COLO668 (cell line): ENCODE results near the gene PSTPIP1.

Experiments
- DNase-seq: peaks from one replicate; lab custom pipeline; 2025; ENCODE audit not compliant: unreplicated experiment; lab: John Stamatoyannopoulos, UW

The PSTPIP1 gene

DNA sequence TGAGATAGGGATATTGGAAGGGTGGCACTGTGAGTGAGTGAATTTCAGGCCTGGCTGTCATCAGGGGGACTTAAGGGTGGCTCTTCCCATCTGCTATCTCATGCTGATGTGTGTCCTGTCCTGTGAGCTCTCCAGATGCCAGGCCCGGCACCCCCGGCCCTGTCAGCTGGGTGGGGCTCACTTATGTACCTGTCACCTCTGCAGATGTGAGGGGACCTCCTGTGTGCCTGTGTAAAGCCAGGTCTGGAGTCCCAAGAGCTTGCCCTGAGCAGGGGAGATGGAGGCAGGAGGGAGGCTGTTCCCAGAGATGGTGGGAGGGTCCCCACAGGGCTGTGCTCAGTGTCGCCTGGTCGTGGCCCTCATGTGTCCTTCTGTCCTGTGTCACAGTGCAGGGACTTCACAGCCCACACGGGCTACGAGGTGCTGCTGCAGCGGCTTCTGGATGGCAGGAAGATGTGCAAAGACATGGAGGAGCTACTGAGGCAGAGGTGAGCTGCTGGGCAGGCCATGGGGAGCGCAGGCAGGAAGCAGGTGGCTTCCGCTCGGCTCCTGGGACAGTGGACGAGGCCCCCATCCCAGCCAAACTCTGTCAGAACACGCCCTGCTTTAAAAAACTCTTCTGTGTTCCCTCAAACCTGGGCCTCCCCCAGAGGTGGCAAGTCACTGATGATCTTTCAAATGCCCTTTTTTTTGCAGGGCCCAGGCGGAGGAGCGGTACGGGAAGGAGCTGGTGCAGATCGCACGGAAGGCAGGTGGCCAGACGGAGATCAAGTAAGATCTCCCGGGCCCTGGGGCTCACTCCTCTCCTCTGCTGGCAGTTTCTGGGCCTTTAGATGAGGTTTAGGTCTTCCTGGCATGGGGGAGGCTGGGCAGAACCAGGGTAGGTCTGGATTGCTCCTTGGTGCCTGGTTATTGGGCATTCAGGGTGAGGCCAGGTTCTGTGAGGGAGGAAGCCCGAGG lies 23.1 kb downstream of the PSTPIP1 start:
- no peak for DNase-seq

GRCh38 chr15:77018796-77019505 lies 24.0 kb downstream of the PSTPIP1 start:
- DNase-seq, result no peak

GRCh38 chr15:77019521-77020331 lies 24.8 kb downstream of the PSTPIP1 start:
- no peak for DNase-seq

GRCh38 chr15:77020348-77021087 lies 25.6 kb downstream of the PSTPIP1 start:
- no peak for DNase-seq

DNA sequence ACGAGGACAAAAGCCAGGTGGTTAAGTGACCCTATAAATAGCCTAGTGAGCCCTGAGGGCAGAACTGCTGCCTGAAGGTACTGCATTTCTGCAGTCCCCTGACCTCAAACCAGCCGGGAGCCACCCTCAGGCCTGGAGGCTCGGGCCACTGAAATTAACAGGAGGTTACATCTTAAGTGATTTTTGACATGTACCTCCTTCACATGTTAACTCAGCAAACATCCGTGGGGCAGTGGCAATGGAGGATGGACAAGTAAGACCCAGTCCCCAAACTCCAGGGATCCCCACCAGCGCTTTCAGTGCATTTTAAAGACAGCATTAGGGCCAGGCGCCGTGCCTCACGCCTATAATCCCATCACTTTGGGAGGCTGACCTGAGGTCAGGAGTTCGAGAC lies 26.2 kb downstream of the PSTPIP1 start:
- DNase-seq, result peak; percentile 26

- no peak for DNase-seq
These were observed 27.0 kb downstream of the PSTPIP1 start for GRCh38 chr15:77021803-77022381.

GRCh38 chr15:77022646-77023575 lies 28.0 kb downstream of the PSTPIP1 start:
- no peak for DNase-seq

DNA sequence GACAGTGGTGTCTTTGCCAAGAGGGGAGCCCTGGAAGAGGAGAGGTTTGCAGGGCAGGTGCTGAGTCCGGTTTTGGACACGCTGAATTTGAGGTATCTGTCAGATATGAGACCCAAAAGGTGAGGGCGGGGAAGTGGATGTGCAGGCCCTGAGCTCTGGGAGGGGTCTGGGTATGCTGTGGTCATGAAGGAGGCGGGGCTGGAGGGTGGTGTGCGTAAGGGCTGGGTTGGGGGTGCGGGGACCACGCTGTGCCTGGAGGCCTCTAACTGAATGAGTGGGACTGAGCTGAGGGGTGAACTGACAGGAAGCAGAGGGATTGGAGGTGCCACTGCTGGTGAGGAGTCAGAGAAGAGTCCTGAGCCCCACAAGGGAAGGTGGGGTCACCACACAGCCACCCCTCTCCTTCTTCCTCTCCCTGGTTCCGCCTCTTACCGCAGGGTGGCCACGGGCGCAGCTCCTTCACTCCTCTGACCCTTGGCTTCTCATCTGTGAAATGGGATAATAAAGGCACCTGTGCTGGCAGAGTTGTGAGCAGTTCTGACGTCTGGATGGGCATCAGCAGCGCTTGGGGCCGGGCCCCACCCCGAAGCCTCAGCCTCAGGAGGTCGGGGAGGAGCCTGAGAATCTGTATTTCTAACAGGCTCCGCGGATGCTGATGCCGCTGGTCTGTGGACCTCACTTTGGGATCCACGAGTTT lies 28.8 kb downstream of the PSTPIP1 start:
- no peak for DNase-seq

GRCh38 chr15:77024273-77025082 lies 29.6 kb downstream of the PSTPIP1 start:
- peak; percentile 50 for DNase-seq

DNA sequence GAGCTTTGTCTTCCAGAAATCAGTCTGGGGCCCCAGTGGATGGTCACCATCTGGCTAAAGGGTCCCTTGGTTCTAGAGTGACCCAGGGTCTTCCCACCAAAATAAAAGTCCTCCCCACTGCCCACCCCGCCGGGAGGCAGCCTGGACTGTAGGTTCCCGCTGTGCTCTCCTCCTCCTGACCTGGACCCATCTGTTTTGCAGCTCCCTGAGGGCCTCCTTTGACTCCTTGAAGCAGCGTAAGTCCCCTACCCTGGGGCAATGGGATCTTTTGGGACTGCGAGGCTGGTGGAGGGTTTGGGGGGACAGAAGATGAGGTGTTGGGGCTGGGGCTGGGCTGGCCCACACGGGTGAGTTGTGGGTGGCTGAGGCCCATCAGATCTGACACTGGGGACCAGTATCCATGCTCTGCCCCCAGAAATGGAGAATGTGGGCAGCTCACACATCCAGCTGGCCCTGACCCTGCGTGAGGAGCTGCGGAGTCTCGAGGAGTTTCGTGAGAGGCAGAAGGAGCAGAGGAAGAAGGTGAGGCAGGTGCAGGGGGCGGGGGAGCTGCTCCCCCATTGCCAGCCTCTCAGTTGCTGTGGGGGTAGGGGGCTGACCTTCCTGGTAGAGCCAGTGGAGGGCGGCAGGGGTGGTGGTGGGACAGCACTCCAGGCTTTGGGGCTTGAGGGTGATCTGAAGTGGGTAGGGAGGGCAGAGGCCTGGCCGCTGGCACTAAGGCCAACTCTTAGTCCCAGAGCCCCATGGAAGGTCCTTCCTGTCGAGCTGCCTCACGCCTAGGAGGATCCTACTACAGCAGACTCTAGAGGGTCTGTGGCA lies 30.4 kb downstream of the PSTPIP1 start:
- no peak for DNase-seq

GRCh38 chr15:77025941-77026411 lies 31.1 kb downstream of the PSTPIP1 start:
- DNase-seq, result no peak

- DNase-seq, result no peak
These were observed 31.7 kb downstream of the PSTPIP1 start for GRCh38 chr15:77026501-77027110.

- DNase-seq, result no peak
These were observed 32.3 kb downstream of the PSTPIP1 start for GRCh38 chr15:77027111-77027696.

DNA sequence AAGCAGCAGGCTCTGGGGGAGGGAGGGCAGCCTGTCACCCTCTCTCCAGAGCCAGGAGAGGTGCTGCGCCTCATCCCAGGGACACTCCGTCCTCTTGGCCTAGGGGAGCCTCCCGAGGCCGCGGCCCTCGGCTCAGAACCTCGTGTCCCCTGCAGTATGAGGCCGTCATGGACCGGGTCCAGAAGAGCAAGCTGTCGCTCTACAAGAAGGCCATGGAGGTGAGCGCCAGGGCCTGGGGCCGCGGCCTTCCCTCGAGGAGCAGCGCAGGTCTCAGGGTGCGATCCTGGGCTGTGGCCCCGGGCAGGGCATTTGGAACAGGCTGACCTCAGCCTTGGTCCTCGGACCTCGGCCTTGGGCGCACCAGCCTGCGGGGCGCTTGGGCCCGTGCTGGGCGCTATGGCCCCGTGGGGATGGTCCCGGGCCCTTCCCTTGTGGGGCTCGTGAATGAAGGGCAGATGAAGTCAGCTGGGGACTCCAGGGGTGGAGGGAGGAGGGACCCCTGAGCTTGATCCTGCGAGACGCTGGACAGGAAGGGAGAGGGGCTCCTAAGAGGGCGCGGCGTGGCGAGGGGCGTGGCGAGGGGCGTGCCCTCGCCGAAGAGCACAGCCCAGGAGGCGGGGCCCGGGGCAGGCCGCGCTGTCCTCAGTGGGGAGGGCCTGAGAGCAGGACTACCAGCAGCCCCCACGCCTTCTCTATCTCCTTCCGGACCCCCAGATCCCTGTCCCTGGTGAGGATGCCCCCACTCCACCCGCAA lies 32.9 kb downstream of the PSTPIP1 start:
- DNase-seq, result no peak

GRCh38 chr15:77028451-77029165 lies 33.7 kb downstream of the PSTPIP1 start:
- DNase-seq, result no peak
